ENCODE results near the gene POLR2L.

The POLR2L gene

DNA sequence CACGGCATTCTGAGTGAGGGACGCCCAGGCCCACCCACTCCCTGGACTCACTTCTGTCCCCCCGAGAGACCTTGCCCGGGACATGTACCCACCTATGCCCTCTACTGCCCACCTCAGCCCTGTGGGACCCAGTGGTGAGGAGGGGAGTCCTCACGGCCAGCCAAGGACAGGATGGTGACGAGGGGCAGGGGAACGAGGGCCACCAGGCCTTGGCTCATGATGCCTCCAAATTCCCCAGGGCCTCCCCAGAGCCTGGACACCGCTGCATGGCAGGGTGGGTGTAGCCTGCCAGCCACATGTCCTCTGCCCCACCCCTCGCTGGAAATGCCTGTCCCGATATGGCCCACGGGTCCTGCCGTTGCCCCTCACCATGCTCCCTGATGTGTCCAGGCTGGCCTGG, 26.5 kb upstream of the POLR2L start:
- DNase-seq (ENCODE audit: low read depth) = no peak

DNA sequence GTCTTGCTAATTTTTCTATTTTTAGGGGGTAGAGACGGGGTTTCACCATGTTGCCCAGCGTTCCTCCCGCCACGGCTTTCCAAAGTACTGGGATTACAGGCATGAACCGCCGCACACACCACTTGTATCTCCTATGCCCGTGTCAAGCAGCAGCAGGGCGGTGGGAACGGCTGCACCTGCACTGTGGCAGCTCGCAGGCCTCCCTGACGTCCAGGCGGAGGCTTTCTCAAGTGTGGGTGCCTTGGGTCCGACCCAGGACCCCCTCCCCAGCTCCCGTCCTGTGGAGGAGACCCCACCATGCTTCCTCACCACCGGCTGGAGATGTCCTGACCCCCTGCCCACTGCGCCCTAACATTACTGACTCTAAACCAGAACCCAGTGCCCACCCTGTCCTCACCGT, 26.1 kb upstream of the POLR2L start:
- DNase-seq (ENCODE audit: low read depth) = no peak

DNA sequence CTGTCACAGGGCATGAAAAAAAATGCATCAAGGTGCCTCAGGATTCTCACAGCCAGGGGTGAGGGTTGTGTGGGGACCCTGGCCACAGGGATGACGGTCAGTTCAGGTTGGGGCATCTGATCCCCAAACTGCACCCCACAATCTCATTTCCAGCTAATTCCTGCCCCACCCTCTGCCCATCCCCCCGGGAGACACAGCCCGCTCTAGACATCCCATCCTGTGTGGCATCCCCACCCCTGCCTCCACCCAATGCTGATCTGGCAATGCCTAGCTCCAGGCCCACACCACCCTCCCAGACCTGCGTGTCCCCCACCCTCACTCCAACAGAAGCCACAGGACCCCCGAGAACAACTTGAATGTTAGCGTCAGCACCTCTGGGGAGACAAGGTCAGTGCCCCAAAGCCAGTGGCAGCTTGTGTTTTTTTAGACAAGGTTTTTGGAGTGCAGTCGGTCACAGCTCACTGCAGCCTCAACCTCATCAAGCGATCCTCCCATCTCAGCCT, 25.6 kb upstream of the POLR2L start:
- no peak for DNase-seq (ENCODE audit: low read depth)

DNA sequence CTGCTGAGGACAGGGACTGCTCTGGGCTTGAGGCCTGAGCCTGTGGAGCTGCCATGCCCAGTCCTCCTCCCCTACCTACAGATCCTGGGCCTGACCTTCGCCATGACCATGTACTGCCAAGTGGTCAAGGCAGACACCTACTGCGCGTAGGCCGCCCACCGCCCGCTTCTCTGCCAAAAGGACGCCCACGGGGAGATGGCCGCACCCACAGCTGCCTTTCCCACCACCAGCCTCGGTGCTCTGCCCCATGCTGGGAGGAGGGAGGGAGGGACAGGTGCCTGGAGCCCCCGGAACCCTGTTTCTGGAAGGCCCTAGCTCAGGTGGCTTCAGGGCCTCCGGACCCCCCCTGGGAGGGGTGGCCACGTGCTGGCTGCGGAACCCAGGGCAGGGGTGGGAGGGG, 24.2 kb upstream of the POLR2L start:
- no peak for DNase-seq (ENCODE audit: low read depth)

DNA sequence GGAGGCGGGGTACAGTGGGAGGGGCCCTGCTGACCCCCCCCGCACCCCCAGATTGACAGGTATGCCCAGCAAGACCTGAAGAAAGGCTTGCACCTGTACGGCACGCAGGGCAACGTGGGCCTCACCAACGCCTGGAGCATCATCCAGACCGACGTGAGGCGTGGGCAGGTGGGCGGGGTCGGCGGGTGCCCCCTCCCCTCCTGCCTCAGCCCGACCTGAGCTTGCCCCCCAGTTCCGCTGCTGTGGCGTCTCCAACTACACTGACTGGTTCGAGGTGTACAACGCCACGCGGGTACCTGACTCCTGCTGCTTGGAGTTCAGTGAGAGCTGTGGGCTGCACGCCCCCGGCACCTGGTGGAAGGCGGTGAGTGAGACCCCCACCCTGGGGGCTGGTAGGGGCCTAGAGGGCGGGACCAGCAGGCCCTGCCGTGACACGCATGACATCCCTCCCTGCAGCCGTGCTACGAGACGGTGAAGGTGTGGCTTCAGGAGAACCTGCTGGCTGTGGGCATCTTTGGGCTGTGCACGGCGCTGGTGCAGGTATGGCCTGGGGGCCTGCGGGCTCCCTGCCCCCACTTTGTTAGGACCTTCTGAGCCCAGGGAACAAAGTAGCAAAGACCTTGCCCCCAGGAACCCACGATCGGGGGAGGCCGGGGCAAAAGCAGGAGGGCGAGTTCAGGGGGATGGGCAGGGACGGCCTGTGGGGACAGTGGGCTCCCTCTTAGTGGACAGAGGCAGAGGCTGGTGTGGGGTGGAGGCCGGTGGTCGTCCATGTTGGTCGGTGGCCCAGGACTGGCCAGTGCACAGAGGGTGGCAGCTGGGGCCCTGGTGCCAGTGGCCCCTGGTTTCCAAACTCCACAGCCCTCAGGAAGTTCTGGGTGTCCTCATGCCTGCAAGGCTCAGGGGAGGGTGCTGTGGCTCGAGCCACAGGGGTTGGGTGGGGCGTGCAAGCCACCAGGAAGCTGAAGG, 23.4 kb upstream of the POLR2L start:
- no peak for DNase-seq (ENCODE audit: low read depth)

DNA sequence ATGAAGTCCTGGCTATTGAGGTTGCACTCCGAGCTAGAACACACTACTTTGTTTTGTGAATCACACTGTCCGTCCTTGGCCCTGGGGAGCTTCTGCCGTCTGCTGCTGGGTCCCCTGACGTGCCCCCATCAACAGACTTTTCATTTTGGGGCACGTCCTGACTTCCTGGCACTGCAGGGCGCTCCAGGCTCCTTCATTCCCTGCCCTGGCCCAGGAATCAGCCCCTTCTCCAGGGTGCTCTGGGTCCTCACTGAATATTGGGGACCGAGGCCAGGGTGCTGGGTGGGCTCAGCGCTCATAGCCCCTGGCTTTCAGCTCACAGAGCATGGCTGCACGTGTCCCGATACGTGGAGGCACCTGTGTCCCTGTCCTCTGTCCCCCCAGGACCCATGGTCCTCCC, 22.6 kb upstream of the POLR2L start:
- no peak for DNase-seq (ENCODE audit: low read depth)

DNA sequence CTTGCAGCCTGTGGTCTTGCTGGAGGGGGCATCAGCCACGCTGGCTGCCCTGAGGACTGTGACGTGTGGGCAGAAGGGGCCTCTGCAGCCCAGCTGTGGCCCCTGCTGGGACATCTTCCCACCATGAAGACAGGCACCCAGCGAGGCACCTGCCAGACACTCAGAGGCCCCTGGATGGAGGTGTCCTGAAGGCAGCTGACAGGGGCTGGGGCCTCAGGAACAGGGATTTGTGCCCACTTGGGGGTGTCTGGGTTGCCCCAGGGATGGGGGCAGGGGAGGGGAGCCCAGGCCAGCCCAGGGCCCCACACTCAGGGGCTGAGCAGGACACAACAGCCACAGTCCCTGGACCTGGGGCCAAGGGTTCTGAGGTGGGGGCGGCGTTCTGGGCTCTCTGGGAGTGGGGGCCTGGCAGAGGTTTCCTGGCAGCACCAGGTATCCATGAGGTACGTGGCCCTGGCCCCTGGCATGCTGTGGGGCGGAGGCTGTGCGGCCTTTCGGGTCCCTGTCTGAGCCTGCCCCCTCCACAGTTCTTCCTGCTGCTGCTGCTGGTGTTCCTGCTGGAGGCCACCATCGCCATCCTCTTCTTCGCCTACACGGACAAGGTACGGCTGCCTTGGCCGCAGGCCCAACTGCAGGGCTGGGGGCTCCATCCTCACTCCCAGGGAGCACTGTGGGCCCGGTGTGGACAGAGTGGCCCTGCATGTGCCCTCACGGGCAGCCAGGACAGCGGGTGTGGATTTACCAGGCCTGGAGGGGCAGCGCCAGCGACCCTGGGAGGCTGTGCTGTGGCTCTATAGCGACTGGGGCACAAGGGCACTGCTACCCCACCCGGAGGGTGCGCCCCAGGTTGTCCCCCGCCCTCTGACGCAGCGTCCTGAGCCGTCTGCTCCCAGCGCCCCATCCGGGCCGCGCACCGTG, 21.8 kb upstream of the POLR2L start:
- no peak for DNase-seq (ENCODE audit: low read depth)

DNA sequence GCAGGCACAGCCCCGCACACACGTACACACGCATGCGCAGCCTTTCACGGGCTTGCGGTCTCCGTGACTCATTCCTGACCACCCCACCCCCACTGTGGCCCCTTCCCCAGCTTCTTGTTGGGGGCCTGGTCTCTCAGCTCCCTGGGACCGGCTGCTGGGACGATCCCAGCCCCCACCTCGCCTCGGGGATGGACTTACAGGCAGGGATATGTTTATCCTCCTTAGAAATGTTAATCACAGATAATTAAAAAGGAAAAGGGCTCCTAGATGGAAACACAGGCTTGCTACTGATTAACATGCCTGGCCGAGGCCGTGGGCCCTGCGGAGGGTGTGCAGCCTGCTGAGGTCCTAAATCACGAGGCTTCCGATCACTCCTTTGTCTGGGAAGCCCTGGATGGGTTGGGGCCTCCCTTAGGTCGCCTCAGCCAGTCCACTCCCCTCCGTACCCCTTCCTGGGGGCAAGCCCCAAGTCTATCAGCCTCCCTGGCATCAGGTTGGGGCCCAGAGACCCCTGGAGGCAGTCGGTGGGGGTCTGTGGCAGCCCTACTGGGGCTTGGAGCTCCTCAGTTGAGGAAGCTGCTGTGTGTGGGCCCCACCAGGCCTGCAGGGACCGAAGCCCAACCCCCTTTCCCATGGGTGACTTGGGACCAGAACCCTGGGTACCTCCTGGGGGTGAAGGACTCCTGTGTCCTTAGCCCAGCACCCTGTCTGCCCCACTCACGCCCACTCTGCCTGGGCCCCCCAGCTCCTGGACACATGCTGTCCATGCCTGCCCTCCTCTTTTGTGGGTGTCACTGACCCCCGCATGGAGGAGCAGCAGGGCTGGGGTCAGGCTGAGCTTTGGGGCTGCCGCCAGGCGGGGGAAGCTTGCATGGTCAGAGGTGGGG, 20.9 kb upstream of the POLR2L start:
- DNase-seq (ENCODE audit: low read depth) = no peak

DNA sequence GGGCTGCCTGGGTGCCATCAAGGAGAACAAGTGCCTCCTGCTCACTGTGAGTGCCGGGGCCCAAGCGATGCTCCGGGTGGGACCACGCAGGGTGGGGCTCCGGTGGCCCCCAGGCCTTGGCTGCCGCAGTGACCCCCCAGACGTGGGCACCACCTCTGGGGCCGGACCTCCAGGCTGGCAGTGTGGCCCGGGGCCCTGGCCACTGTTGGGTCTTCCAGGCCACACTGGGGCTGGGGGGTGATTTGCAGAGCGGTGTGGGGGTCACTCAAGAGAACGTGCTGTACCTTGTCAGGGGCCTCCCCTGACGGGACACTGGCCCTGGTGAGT, 20.3 kb upstream of the POLR2L start:
- DNase-seq (ENCODE audit: low read depth) = no peak

DNA sequence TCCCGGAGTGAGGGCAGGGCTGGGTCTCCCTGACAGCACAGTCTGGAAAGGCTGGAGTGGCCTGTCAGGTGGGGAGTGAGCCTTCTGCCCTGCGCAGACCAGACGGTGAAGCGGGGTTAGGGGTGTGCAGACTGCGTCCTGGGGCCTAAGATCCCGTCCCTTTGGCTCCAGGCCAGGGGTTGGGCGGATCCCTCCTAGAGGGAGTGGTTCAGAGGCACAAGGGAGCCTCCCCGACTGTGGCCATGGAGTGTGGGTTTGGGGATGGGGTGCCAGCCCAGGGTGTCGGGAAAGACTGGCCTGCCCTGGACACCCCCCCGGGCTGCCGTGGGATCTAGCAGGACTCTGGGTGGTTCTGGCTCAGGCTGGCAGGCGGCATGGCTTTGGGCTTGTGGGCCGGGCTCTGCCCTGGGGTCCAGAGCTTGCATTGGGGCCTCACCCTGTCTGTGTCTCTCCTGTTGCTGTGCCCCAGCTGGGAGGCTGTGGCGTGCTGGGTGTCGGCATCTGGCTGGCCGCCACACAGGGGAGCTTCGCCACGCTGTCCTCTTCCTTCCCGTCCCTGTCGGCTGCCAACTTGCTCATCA, 19.8 kb upstream of the POLR2L start:
- DNase-seq (ENCODE audit: low read depth) = no peak

DNA sequence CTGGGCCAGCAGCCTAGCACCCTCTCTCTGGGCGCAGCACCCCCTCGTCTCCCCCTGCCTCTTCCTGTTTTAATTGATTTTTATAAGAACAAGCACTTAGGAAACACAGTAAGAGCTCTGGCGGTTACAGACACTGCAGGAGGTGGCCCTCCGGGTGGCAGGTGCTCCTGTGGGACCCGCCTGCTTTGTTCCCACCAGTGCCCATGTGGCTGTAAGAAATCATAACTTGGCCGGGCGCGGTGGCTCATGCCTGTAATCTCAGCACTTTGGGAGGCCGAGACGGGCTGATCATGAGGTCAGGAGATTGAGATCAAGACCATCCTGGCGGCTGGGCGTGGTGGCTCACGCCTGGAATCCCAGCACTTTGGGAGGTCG, 18.8 kb upstream of the POLR2L start:
- no peak for DNase-seq (ENCODE audit: low read depth)

DNA sequence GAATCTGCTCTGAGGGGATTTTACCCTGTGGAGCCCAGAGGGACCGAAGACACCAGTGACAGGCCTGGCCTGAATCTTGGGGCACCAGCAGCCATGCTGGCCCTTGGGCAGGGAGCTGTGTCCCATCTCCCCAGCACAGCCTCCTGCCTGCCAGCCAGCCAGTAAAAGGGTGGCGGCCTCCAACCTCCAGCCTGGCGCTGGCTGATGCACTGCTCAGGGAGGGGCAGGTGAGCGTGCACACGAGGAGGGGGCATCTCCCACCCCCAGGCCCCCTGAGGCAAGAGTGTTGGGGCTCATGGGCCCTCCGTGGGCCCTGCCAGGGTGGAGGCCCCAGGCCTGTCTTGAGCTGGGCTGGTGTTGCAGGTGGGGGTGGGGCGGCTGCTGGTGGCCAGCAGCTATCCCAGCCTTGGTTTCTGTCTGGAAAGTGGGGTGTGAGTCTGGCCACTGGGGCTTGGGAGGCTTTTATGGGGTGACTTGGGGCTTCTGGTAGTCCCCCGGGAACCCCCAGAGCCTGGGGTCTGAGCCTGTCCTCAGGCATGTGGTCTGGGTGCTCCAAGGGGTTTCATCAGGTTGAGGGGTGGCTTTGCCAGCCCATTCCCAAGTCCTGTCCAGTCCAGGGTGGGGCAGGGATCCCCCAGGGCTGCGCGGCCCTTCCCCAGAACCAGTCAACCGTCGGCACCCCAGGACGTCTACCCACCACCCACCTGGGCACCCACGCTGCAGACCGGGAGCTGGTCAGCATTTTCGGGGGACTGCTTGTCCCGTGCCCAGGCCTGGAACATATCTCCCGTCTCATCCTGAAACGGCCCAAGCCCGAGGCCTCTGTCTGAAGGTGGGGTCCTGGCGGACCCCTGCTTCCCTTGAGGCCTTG, 18.1 kb upstream of the POLR2L start:
- no peak for DNase-seq (ENCODE audit: low read depth)

DNA sequence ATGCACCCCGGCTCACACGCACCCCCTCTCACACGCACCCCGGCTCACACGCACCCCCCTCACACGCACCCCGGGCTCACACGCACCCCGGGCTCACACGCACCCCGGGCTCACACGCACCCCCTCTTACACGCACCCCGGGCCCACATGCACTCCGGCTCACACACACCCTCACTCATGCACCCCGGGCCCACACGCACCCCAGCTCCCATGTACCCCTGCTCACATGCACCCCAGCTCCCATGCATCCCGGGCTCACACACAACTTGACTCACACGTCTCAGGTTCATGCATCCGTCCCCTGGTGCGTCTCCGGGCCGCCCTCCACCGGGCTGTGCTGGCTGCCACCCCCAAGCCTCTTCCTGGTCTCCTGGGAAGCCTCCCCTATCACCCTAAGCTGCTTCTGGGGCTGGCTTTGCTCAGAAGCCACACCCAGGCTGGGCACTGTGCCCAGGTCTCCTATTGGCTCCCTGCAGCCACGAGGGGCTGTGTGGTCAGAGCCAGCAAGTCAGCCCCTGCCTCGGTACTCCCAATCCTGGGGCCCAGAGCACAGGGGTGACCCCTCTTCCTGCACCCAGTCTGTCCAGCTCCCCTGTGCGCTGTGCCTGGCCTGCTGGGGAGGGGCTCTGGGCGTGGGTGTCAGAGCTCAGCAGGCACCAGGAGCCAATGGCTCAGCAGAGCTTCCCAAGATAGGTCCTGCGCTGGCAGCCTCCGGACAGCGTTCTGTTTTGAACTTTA, 17.2 kb upstream of the POLR2L start:
- peak; percentile 78 for DNase-seq (ENCODE audit: low read depth)

DNA sequence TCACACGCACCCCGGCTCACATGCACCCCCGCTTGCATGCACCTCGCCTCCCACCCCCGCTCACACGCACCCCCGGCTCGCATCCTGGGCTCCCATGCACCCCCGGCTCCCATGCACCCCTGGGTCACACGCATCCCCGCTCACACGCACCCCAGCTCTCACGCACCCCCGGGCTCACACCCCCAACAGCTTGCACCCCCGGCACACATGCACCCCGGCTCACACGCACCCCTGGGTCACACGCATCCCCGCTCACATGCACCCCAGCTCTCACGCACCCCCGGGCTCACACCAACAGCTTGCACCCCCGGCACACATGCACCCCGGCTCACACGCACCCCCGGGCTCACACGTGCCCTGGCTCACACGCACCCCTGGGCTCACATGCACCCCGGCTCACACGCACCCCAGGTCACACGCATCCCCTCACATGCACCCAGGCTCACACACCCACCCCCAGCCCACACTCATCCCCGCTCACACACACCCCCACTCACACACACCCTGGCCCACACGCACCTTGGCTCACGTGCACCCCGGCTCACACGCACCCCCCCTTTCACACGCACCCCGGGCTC, 16.5 kb upstream of the POLR2L start:
- DNase-seq (ENCODE audit: low read depth) = no peak

DNA sequence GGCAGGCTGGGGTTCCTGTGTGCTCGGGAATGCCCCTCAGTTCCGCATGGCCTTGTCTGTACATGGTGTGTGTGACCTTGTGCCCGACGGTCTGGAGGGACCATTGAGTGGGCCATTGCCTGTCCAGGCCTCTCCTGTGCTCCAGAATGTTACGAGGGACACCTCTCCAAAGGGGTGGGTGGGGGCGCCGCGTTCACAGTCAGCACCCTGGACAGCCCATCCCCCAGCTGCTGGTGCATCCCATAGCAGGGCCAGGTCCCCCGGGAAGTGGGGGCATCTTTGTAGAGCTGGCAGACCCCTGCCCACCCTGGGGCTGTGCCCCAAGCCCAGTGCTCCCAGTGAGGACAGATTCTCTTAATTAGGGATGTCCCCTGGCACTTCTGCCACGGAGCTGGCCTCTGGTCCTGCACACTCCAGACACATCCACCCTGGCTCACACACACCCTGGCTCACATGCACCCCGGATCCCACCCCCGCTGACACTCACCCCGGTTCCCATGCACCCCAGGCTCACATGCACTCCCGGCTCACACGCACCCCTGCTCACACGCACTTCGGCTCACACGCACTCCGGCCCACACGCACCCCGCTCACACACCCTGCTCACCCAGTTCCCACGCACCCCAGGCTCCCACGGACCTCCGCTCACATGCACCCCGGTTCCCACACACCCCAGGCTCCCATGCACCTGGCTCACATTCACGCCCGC, 15.9 kb upstream of the POLR2L start:
- no peak for DNase-seq (ENCODE audit: low read depth)

DNA sequence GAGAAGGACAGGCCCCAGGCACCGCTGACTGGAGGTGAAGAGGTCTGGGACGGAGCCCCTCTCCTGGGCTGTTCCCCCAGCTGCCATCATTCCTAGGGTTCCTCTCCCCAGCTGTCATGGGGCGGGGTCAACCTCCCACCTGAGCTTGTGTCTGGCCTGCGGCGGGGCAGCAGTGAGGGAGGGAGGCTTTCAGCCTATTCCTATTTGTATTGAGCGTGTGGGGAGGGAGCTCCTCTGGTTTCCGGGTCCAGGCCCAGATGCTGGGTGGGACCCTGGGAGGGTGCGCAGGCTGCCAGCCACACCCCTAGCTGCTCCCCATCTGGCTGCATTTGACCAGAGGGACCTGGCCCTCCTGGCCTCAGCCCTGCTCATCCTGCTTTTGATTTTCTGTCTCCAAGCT, 14.1 kb upstream of the POLR2L start:
- no peak for DNase-seq (ENCODE audit: low read depth)

DNA sequence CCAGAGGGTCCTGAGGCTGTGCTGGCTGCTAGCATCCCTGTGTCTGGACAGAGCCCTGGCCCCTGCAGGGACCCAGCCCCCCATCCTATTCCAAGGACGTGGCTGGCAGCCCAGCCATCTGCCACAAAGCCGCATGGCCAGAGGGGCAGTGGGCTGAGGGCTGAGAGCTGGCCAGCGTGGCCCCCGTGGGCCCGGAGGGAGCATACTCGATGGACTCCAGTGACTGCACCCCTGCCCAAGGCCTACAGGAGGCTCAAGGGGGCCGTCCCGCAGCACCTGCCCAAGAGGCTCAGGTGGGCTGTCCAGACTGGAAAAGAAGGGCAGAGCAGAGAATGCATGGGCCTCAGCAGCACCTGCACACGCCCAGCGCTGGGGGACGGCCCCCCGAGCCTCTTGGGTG, 13.5 kb upstream of the POLR2L start:
- DNase-seq (ENCODE audit: low read depth) = no peak

DNA sequence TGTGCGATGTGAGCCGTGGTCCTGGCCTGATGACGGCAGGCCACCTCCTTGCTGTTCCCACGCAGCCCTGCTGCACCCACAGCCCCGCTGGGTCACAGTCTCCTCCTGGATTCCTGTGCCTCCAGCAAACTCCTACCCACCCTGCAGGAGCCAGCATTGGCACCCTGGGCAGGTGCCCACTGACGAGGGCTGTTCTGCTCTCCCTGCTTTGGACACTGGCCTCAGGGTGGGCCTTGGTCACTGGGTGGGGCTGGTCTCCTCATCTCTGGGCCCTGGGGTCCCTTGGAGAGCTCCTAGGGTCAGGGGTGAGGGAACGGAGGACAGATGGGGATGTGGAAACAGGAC, 13.0 kb upstream of the POLR2L start:
- DNase-seq (ENCODE audit: low read depth) = no peak
